ENCODE data around the gene COL8A1. TPM values are rescaled to one million over a fixed set of nuclear protein-coding genes. Genes with fewer than 3 reads are reported as not detected.

The COL8A1 gene
- total RNA-seq, 2 experiments from 2014 or later, result not detected

GRCh38 chr3:99794485-99794884, 156.1 kb downstream of the COL8A1 start:
- Mint-ChIP-seq H3K27ac (no peak overlapping the region), H3K9me3 (no peaks in the 10 kb centered on the region), H3K36me3 (ENCODE audit: low read depth) (no peaks in the 10 kb centered on the region), H3K27me3 (no peaks in the 10 kb centered on the region), H3K4me3 (no peak overlapping the region), H3K4me1 (ENCODE audit: low read depth) (no peaks in the 10 kb centered on the region)
- H3K9me3 ChIP-seq (ENCODE audit: control insufficient read depth in 1 of 2, insufficient read depth in 1 of 2, low read length in 2 of 2), result no peaks in the 10 kb centered on the region
- no peaks in the 10 kb centered on the region for H3K4me1 ChIP-seq (ENCODE audit: insufficient read depth, low read length)
- ChIA-PET CTCF (no interaction called here), POLR2A (no interaction called here)
- H3K27ac ChIP-seq (ENCODE audit: low read depth in 1 of 2, low read length in 2 of 2), result no peak overlapping the region
- DNase-seq (no peak), ATAC-seq (ENCODE audit: poor library complexity) (no peak)
- TF ChIP-seq CTCF (IDR thresholded peaks at IDR 0.05), result no peak
- H3K36me3 ChIP-seq (ENCODE audit: insufficient read depth, low read length), result no peaks in the 10 kb centered on the region
- intact Hi-C loops (cut with DNase I, micrococcal nuclease), result no loop called here
- H3K27me3 ChIP-seq (ENCODE audit: control insufficient read depth in 1 of 2, insufficient read depth in 2 of 2, low read length in 2 of 2), result no peaks in the 10 kb centered on the region
- H3K4me3 ChIP-seq (ENCODE audit: low read length), result no peak overlapping the region

- DNase-seq (no peak), ATAC-seq (ENCODE audit: poor library complexity) (no peak)
- Histone ChIP-seq H3K4me3 (ENCODE audit: low read length) (no peak overlapping the region), H3K27me3 (ENCODE audit: control insufficient read depth in 1 of 2, insufficient read depth in 2 of 2, low read length in 2 of 2) (no peaks in the 10 kb centered on the region), H3K9me3 (ENCODE audit: control insufficient read depth in 1 of 2, insufficient read depth in 1 of 2, low read length in 2 of 2) (no peaks in the 10 kb centered on the region), H3K4me1 (ENCODE audit: insufficient read depth, low read length) (no peaks in the 10 kb centered on the region), H3K27ac (ENCODE audit: low read depth in 1 of 2, low read length in 2 of 2) (no peak overlapping the region), H3K36me3 (ENCODE audit: insufficient read depth, low read length) (no peaks in the 10 kb centered on the region)
- intact Hi-C loops (cut with DNase I, micrococcal nuclease), result no loop called here
- Mint-ChIP-seq H3K27me3 (no peaks in the 10 kb centered on the region), H3K36me3 (ENCODE audit: low read depth) (no peaks in the 10 kb centered on the region), H3K27ac (no peak overlapping the region), H3K9me3 (no peaks in the 10 kb centered on the region), H3K4me3 (no peak overlapping the region), H3K4me1 (ENCODE audit: low read depth) (no peaks in the 10 kb centered on the region)
- POLR2A ChIA-PET, result no interaction called here
- CTCF ChIA-PET, result no interaction called here
- TF ChIP-seq CTCF (IDR thresholded peaks at IDR 0.05), result no peak
These were observed 157.2 kb downstream of the COL8A1 start for GRCh38 chr3:99795573-99795972.

GRCh38 chr3:99799422-99799821, 161.0 kb downstream of the COL8A1 start:
- no peaks in the 10 kb centered on the region for H3K4me1 ChIP-seq (ENCODE audit: insufficient read depth, low read length)
- Mint-ChIP-seq H3K9me3 (peaks cover 3% of the 10 kb centered on the region), H3K4me3 (no peak overlapping the region), H3K27me3 (no peaks in the 10 kb centered on the region), H3K4me1 (ENCODE audit: low read depth) (no peaks in the 10 kb centered on the region), H3K36me3 (ENCODE audit: low read depth) (peaks cover 9% of the 10 kb centered on the region), H3K27ac (no peak overlapping the region)
- no peaks in the 10 kb centered on the region for H3K27me3 ChIP-seq (ENCODE audit: control insufficient read depth in 1 of 2, insufficient read depth in 2 of 2, low read length in 2 of 2)
- TF ChIP-seq CTCF (IDR thresholded peaks at IDR 0.05), result no peak
- ATAC-seq (ENCODE audit: poor library complexity) (no peak), DNase-seq (no peak)
- ChIA-PET POLR2A (no interaction called here), CTCF (no interaction called here)
- H3K9me3 ChIP-seq (ENCODE audit: control insufficient read depth in 1 of 2, insufficient read depth in 1 of 2, low read length in 2 of 2), result no peaks in the 10 kb centered on the region
- H3K36me3 ChIP-seq (ENCODE audit: insufficient read depth, low read length), result no peaks in the 10 kb centered on the region
- no peak overlapping the region for H3K4me3 ChIP-seq (ENCODE audit: low read length)
- no peak overlapping the region for H3K27ac ChIP-seq (ENCODE audit: low read depth in 1 of 2, low read length in 2 of 2)
- intact Hi-C loops (cut with DNase I, micrococcal nuclease), result no loop called here

Measured in CD4-positive, alpha-beta T cell (primary cell).